Measurements from ENCODE around the gene ORMDL3.

- TF ChIP-seq CTCF (IDR thresholded peaks at IDR 0.05): no peak
- no peak for TF ChIP-seq POLR2A (IDR thresholded peaks at IDR 0.05)
- TF ChIP-seq POLR2AphosphoS5 (IDR thresholded peaks at IDR 0.05; ENCODE audit: insufficient read depth in 1 of 2, low read depth in 1 of 2): no peak
These were observed 2.7 kb downstream of the ORMDL3 start for GRCh38 chr17:39924691-39925055.

Measured in vagina (tissue), 2 donors.